CD4-positive, alpha-beta T cell treated with Interleukin-2 at 100 ng/mL for 4 hours (primary cell): ENCODE measurements around the gene TP53INP2.
A peak's percentile ranks its signal among the peaks of the same experiment; 100 is the strongest.
"Not testable (repeated sequence)": the region's sequence is repeated elsewhere in the genome, so short reads cannot be mapped to it uniquely, and the experiment has no call there.

Experiments used
- DNase-seq: peaks from one replicate; pipeline ENCODE4 v3.0.0-alpha.2; 2020; ENCODE audit warnings: low spot score

The TP53INP2 gene

DNA sequence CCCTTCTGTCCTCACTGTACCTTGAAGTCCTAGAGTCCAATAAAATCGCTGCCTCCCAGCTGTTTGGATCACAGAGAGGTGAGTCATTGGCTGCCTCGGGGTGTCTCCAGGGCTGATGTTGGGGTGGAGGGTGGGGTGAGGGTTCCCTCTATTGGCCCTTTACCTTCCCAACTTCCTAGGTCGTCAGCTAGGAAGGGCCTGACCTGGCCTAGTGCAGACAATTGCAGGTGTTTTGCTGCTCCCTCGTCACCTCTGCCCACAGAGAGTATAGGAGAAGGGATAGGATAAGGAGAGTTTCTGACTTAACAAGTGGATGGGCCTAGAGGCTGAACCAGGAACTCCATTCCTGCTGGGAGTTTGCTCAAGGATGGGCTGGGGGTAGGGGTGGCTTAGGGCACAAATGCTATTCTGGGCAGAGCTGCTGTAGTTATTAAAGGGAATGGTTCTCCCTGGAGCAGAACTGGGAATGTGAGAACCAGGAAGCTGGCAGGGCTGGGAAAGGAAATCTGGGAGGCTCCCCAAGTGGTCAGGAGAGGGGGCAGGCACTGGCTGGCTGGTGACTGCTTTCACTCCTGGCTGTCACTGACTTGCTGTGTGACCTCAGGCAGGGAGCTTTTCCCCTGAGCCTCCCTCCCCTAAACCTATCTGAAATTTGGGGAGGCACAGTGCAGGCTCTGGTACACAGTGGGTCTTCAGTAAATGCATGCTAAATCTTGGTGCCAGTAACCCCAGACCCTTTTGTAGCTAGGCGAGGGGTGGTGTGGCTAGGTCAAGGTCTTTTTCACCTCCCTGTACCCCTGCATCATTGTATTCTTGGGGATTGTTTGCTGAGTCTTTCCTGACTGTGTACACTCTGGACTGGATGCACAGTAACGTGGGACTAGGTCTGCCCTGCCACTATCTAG lies 1.5 kb downstream of the TP53INP2 start:
- DNase-seq: peak; percentile 16

DNA sequence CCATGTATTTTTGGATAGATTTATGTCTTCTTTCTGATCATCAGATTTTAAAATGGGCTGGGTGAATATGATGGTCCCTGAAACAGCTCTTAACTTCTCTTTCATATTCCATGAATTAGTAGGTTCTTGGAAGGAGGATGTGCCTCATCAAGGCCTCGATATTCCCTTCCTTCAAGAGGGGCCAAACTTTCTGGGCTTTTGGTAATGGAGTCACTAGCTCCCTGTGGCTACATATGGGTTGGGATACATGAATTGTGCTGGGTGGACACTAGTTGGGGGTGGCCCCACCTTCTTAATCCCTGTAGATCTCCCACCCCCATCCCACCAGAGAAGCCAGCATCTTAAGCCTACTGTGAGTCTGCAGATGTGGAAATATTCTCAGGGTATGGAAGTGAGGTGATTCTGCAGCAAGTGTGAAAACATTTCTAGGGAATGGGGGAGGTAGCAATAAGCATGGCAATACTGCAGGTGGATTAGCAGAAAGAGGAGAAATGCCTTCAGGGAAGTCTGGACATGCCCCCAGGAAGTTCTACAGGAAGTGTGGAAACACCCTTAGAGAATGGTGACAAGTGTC lies 2.2 kb downstream of the TP53INP2 start:
- no peak for DNase-seq

- DNase-seq: no peak
Observed at GRCh38 chr20:34706912-34707784, 3.0 kb downstream of the TP53INP2 start.

DNA sequence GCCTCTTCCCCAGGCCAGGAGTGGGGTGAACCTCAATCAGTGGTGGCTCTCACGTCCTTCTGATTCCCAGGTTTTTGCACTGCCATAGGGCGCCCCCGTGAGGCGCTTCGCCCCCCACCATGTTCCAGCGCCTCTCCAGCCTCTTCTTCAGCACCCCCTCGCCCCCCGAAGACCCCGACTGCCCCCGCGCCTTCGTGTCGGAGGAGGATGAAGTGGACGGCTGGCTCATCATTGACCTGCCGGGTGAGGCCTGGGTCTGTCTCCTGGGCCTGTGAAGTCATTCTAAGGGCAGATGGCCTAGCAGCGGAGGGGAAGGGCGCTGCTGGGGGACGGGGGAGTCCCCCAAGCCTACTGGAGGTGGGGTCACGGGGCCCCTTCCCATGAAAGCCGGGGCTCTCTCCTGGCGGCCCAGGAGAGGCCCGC lies 4.5 kb downstream of the TP53INP2 start:
- peak; percentile 56 for DNase-seq

GRCh38 chr20:34709044-34709830 lies 5.1 kb downstream of the TP53INP2 start:
- peak; percentile 83 for DNase-seq

- peak; percentile 4 for DNase-seq
Observed at GRCh38 chr20:34709831-34710567, 5.9 kb downstream of the TP53INP2 start.

GRCh38 chr20:34710568-34710839 lies 6.4 kb downstream of the TP53INP2 start:
- no peak for DNase-seq

DNA sequence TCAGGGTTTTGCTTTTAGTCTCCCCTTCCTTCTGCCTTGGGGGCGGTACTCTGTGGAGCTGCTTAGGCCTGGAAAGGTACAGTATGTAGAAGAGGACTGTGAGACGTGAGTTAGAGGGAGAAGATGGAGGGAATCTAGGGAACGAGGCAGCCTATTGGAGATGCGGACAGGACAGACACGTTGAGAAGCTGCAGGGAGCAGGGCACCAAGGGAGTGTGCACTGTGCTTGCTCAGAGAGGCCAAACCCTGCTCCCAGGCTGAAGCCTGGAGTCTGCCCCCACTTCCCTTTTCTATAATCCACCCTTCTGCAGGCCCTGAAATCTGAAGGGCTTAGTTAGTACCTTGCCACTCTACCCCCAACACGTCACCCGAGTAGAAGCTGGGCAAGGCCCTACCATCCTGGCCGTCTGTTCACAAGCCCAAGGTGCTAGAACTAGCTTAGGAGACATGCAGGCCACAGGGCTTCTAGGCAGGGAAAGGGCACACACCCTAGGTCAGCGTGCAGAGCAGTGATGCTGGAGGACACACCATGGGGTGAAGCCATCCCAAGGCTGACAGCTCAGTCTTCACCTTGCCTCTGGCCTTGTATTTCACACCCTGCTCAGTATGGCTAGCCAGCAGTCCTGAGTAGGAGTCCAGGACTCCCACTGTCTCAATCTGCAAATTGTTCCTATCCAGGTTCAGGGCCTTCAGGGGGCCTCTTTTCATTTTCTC lies 6.9 kb downstream of the TP53INP2 start:
- DNase-seq: no peak

DNA sequence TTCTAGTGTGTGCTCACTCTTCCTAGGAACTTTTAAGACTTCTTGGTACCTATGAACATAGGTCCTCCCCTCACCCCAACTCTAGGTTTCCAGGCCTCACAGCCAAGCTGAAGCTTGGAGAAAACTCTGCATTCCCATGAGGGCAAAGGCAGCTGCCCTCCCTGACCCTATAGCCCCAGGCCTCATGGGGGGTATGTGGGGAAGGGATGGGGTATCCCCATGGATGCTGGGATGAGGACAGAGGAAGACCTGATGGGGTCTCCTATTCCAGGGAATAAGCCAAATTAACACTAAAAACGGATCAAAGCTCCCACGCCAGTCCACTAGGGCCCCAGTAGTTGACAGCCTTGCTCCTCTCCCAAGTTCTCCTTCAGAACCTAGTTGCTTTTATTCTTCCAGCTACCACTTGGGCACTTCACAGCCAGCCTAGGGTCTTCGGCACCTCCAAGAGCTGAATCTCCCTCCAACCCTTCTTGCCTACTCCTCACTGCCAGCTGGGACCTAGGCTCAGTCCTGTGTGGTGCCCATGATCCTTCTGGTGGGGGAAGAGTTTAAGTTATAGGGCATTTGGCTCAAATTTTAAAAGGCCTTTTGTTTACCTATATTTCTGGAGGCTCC lies 7.8 kb downstream of the TP53INP2 start:
- no peak for DNase-seq

DNA sequence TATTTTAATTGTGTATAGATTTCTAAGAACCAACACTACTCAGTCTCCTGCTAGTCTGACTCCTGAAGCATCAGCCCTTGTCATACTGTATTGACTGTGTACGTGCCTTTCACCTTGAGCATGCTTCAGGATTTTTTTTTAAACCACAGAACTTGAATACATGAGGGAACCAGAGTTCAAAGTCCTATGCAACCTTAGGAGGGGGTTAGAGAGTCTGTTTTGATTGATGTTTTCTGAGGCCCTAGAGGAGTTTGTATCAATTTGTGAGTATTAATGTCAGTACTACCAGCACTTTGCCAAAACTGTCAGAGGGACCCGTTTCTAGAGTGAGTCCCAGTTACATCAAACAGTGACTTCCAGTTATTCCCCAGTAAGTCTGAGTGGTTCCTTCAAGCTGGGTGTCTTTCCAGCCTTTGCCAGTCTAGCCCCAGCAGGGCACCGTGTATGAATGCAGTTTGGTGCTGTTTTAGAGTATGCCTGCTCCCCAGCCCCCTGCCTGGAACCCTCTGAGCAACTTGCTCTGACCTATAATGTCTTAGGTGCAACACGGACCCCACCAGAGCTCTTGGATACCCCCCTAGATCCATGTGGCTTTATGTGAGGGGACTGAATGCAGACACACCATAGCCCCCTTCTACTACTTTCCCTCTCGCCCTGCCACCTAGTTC lies 8.5 kb downstream of the TP53INP2 start:
- no peak for DNase-seq

DNA sequence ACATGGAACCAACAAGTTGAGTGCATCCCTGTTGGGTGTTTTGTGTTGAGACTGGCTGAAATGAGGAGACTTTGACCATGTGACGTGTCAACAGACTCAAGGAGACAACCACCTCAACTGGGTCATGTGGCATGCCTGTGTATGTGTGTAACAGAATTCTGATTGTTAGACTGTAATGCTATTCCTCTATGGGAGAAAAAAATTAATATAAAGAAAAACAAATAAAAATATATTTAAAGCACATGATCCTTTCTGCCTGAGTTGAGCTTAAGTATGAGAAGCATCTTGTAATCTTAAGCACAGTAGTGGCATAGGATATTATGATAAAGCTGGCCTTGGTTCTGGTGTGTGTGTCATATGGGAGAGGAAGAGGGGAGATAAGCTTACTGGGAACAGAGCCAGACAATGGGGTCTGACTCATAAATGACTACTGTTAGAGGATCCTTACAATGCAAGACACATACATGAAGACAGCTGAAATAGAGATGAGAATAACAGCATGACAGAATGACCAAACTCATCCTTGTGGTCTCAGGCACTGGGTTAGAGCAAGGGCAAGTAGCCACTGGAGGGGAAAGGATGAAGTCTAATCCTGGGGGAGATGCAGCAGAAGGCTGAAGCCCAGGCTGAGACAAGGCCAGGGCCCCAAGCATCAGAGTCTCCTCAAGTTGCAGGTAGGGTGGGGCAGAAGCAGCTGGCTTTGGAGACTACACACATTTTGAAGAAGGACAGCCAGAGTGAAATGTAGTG lies 9.2 kb downstream of the TP53INP2 start:
- peak; percentile 21 for DNase-seq

DNA sequence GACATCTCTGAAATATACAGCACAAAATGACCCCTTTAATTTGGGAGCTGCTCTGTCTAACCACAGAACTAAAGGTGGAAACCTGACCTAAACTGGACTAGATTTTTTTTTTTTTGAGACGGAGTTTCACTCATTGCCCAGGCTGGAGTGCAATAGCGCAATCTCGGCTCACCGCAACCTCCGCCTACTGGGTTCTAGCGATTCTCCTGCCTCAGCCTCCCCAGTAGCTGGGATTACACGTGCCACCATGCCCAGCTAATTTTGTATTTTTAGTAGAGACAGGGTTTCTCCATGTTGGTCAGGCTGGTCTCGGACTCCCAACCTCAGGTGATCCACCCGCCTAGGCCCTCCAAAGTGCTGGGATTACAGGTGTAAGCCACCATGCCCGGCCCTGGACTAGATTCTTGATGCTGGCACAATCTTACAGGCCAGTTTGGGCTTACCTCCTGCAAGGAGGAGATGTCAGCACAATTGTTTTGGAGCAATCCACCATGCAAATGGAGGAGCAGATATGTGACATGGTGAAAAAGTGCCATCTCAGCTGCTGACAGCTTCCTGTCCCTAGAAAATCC lies 9.9 kb downstream of the TP53INP2 start:
- not testable (repeated sequence) for DNase-seq

GRCh38 chr20:34715384-34715783 lies 11.2 kb downstream of the TP53INP2 start:
- no peak for DNase-seq

DNA sequence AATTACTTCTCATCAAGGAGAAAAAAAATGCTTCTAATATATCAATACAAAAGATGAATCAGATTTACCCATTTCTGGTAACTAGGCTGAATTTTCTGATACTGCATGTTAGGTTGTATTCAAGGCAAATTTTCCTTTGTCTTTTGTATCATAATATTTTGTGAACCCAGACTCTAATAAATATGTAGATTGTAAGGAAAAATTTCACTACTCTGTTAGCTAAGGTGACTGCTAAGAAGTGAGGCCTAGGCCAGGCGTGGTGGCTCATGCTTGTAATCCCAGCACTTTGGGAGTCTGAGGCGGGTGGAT lies 12.7 kb downstream of the TP53INP2 start:
- no peak for DNase-seq

DNA sequence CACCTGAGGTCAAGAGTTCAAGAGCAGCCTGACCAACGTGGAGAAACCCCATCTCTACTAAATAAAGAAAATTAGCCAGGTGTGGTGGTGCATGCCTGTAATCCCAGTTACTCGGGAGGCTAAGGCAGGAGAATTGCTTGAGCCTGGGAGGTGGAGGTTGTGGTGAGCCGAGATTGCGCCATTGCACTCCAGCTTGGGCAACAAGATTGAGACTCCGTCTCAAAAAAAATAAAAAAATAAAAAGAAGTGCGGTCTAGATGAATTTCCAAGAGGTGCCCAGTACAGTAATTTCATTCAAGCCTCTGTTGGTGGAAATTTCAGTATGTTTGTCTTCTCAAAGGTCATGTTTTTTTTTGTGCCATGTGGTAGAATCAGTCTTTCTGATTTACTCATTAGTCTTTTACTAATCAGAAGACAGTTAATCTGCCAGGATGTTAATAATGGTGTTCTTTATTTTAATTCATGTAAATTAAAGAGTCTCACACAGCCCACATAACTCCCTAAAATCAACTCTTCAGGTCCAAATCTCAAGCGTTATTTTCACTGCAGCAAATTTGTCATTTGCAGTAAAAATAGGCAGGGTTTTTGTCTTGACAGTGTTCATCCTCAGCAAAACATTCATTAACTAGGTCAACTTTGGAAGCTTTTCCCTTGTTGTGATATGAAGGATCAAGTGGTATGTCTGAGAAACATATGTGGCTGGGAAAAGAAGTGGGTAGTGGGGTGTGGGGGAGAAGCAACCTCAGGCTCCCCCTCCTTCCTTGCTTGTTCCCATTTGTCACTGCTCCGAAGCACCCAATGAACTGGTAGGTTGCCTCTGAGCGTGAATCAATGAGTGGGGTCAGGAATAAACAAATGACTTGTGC lies 13.3 kb downstream of the TP53INP2 start:
- no peak for DNase-seq

GRCh38 chr20:34719242-34720017 lies 15.3 kb downstream of the TP53INP2 start:
- DNase-seq: not testable (repeated sequence)

DNA sequence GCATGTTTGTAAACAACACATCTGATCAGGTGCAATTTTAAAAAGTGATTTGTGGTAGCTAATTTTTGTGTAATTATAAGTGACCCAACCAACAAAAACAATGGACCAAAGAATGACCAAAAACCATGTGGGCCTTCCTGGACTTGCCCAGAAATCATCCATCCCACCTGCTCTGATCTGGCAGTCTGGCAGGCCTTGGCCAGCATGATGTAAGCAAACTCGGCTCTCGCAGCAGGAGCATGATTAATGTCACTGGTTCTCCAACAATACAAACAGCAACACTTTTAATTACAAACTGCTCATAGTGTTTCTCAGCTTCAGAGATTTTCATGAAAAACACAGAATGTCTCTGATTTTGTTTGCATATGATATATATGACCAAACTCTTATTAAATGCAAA lies 16.1 kb downstream of the TP53INP2 start:
- DNase-seq: no peak
